Glomerular endothelial cell (primary cell): ENCODE results near the gene TCN2. TPM values are rescaled to one million over a fixed set of nuclear protein-coding genes. Genes with fewer than 3 reads are reported as not detected.
"Not testable (repeated sequence)": the region's sequence is repeated elsewhere in the genome, so short reads cannot be mapped to it uniquely, and the experiment has no call there.

ENCODE experiments used
- DNase-seq: peaks from one replicate; pipeline ENCODE4 v3.0.0-alpha.2; 2011; ENCODE audit warnings: low read depth, low spot score; ENCODE audit errors: extremely low read depth
- total RNA-seq: library from RNA; depleted of rRNA; stranded (reverse); fragments of >200 nt; gene quantifications from 2 replicates; pipeline ENCODE4 v1.2.3, GENCODE V29; 2015

TCN2 gene
- total RNA-seq, 1 donor from 2014 or later: 40.1 TPM

DNA sequence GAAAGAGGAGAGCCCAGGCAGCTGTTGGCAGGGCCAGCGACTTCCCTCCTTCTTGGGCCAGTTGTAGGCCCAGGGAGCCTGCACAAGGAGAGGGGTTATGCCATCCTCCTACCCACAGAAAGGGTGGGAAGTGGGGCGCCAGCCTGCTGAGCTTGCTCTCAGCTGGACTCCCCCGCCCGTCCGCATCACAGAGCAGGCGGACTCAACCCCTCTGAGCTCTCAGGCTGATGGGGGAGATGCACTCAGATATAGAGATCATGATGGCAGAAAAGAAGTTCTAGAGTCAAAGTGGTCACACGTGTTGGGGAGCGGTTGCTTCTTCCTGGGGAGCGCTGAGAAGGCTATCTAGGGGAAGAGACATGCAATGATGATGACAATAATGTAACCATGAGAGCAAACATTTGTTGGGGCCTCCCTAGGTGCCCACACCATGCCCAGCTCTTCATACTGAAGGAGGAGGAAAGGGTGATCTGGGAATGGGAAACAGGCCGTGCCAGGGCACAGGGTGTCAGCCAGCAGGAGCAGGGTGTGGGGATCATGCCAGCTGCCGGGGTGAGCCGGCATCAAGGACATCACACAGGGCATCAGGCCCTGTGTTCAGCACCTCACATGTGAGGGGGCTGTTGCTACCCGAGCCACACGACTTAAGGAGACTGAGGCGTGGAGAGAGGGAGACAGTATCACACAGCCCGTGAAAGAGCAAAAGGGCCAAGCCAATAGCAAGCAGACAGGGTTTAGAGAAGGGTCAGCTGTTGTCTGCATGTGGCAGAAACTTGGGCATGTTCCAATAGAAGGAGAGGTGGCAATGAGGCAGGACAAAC, 36.3 kb downstream of the TCN2 start:
- DNase-seq: no peak

DNA sequence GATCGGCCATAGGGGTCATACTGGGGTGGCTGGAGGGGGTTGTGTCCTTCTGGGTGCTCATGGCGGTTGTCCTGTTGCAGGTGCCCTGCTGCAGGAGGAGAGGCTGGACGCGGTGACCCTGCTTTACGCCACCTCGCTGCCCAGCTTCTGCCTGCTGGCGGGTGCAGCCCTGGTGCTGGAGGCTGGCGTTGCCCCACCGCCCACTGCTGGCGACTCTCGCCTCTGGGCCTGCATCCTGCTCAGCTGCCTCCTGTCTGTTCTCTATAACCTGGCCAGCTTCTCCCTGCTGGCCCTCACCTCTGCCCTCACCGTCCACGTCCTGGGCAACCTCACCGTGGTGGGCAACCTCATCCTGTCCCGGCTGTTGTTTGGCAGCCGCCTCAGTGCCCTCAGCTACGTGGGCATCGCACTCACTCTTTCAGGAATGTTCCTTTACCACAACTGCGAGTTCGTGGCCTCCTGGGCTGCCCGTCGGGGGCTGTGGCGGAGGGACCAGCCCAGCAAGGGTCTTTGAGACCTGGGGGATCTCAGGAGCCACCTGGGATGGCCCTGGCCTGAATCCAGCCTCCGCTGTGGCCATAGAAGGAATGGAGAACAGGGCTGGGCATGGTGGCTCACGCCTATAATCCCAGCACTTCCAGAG, 39.7 kb downstream of the TCN2 start:
- no peak for DNase-seq

DNA sequence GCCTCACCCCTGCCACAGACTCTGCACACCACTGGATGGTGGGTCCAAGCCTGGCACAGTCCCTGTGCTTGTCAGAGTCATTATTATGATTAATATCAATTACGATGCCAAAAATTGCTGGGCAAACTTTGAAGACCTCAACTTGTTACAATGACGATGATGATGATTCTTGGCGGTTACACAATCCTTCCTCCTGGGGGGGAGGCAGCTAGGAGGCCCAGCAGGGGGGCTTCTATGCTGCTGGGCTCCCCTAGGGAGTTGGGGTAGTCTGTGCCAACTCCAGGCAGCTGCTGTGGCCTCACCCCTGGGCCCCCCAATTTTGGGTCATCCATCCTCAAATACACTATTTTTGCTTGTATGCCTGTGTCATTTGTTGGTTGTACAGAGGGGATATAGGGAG, 40.6 kb downstream of the TCN2 start:
- DNase-seq: no peak

DNA sequence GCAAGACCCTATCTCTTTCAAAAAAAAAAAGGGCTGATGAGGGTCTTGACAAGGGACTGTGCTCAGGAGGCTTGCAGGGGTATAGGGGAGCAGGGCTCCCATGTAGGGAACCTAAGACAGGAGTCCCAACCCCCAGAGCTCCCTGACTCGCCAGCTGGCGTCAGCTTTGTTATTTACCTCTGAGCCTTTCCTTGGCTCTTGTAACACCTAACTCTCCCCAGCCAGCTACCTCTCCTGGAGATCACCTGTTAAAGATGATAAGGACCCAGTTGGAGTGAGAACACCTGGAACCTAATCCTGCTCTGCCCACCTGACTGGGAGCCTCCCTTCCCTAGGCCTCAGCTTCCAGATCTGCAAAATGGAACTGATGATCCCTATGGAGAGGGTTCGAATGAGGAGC, 41.9 kb downstream of the TCN2 start:
- no peak for DNase-seq

DNA sequence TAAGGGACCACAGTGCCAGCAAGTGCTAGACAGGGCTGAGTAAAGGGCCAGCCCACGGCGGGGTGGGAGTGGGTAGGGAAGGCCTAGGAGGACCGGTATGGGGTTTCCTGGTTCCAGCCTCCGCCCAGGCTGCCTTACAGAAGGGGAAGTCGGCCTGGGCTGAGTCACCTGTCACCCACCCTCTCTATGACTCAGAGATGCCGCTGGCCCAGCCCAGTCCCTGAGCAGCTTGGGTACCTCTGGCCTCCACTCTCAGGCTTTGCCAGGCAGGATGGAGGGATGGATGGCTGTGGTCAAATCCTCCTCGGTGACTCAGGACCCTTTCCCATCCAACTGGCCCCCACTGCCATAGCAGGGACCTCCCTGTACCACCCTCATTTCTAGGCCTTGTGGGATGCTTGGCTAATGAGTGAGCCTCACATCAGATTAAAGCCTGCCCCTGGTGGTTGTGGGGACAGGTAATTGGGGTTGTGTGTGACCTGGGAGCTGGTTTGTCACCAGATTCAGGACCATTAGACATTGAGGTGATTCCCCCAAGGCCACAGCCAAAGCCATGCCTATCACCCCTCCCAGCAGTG, 42.5 kb downstream of the TCN2 start:
- DNase-seq: no peak

DNA sequence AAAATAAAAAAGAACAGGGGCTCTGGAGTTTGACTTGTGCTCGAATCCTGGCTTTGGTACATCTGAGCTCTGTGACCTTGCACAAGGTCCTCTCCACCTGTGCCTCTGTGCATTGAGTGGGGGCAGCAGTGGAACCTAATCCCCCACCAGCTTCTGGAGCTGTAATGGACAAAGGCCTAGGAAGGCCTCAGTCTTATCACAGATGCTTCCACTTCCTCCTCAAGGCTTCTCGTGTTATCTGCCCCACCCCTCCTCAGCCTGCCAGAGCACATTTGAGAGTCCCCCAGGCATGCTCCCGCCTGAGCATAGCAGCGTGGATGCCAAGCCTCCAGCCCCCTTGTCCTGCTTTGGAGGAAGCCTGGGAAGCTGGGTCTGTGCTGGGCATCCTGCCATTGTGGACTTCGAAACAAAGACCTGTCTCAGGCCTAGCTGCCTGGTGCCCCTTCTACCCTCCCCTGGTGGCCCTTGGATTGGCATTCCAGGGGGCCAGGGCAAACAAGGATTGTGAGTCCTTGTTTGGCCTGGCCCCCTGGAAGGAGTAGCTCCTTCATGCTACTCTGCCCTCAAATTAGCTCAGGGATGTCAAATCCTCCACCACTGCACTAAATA, 43.6 kb downstream of the TCN2 start:
- no peak for DNase-seq

DNA sequence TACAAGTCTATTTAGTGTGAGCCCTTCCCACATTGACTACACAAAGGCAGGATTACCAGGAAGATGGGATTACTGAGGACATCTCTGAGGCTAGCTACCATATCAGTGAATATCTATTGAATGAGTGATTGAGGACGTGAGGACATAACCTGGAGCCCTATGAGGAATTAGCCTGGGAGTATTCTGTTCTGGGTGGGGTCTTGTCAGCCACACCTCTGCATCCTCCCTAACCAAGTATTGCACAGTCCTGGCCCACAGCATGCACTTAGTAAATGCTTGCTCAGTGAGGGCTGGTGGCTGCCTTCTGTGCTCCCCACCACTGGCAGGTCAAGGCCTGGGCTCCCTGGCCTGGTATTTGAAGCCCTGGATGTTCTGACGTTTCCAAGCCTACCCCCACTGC, 45.9 kb downstream of the TCN2 start:
- no peak for DNase-seq

DNA sequence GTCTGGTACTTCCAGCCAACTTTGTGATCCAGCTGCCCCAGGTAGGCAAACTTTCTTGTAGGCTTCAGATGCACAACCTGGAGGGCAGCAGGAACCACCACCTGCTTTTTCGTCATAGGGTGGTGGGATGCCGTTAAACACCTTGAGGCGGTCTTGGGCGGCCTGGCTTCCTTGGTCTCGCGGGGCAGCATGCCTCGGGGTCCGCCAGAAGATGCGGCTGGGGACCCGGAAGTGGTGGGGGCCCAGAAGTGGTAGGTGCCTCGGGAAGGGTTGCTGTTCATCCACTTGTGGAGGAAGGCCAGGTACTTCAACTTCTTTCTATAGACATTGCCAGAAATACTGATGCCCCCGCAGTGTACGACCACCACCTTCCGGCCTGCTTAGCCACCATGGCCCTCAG, 47.4 kb downstream of the TCN2 start:
- no peak for DNase-seq

DNA sequence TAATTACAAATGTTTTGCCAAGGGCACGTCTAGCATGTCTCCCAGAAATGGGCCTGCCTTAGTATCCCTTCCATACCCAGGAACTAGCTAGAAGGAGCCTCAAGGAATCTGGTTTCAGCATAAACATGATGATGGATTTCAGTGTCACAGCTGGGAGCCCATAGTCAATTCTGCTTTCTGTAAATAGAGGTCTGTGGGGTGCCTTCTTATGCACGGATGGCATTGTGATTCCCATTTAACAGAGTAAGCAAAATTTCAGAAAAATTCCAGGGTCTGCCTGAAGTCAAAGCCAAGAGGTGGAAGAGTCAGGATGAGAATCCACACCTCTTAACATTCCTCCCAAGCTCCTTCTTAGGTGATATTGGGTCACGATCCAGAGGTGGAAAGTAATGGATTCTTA, 48.6 kb downstream of the TCN2 start:
- DNase-seq: no peak

DNA sequence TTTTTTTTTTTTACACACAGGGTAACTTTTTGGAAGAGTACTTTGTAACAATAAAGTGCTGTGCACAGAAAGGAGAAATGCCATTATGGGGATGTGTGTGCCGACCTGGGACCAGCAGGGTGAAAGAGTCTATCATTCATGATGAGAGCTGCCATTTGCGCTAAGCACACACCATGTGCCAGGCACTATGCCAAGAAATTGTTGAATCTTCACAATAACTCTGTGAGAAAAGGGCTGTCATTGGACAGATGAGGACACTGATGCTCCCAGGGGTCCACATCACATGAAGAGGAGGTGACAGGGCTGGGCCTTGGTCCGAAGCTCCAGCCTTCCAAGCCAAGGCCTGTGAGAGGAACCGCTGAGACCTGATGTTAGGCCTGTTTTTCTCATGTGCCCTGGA, 55.1 kb downstream of the TCN2 start:
- no peak for DNase-seq

DNA sequence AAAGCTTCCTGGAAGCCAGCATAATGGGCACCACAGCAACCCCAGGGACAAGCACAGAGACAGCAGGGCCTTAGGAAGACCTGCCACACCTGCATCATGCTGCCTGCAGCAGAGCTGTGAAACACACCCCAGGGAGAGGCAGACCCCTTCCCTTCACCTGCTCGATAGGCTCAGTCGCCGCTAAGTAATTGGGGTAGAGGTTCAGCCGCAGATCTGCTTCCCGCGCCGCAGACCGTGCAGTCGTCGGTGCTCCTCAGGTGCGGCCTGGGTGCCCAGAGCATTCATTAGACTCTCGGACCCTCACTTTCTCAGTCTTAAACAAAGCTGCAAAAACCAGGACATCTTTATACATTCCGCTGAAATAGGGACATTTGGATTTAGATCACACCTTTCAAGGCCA, 57.8 kb downstream of the TCN2 start:
- no peak for DNase-seq

DNA sequence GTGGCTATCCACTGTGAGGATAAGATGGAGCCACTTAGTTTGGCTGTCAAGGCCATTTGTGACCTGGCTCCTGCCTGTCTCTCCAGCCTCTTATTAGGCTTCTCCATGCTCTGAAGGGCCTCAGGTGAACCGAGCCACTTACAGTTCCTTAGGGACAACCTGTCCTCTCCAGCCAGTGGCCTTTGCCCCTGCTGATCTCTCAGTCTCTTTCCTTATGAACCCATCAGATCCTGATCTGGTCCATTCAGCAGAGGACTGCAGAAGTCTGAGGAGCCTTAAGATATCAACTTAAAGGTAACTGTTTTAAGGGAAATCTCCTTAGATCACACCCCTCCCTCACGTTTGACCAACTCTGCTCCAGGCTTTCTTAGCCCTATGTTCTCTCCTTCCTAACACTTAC, 58.3 kb downstream of the TCN2 start:
- no peak for DNase-seq

DNA sequence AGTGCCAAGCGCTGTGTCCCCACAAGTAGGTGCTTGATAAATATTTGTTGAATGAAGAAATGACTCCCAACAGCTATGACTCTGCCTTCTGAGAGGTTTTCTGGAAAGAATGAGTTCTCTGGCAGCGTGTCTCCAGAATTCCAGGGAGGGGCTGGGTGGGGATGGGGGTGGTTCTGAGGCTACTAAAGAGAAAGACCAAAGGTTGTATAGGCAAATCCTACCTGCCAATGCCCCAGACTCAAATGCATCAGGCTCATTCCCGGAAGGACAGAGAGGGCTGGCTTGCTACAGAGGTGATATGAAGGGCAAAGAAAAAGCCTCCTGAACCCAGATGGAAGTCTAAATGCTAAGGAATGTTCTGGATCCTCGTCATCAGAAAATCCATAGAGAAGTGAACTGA, 58.8 kb downstream of the TCN2 start:
- no peak for DNase-seq

DNA sequence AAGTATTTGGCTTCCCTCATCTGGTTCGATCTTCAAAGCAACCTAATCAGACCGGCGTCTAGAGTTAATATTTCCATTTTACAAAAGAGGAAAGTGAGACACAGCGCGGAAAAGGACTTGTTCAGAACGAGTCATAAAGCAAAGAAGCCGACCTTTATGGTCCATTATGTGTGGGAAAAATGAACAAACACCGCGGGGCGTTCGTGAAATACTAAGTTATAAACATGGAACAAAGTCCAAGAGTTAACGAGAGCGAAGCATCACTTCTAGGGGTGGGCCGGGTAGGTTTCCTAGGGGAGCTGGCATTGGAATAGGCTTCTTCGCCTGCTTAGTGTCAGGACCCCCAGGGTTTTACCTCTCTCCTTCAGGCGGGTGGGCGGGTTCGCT, 60.1 kb downstream of the TCN2 start:
- DNase-seq: no peak

DNA sequence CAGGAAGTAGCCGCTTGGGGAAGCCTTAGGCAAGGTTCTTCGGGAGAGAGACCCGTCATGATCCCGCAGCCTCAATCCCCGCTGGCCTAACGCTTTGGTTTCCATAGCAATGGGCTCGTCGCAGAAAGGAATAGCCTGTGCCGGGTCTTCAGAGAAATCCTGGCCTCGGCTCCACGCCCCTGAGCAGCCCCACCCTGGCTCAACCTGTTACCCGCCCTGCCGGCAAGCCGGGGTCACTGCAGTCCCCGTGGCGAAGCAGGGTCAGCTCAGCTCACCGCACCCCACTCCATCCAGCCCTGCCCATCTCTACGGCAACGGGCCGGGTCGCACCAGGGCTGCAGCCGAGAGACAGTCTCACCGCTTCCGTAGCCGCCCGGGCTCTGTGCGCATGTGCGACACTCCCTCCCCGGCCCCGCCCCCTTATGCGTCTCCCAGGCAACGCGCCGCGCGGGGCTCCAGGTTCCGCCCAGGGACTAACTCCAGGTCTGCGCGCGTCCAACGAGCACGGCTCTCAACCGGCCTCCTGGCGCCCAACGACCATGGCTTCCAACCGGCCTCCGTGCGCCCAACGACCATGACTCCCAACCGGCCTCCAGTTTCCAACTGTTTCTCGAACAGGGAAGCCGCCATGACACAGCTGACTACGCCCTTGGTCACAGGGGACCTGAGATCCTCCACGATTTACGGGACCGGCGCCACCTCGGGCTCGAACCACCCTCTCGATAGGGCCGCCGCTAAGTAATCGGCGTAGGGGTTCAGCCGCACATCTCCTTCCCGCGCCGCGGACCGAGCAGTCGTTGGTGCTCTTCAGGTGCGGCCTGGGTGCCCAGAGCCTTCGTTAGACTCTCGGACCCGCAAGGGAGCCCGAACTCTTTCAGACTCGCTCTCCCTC, 60.8 kb downstream of the TCN2 start, which contains the start of gene DUSP18:
TSS of gene DUSP18 (minus strand) at position 382 of the 892 bp plus-strand sequence. CDS start 3,872 bp downstream, outside the sequence.
- peak; percentile 27 for DNase-seq

DNA sequence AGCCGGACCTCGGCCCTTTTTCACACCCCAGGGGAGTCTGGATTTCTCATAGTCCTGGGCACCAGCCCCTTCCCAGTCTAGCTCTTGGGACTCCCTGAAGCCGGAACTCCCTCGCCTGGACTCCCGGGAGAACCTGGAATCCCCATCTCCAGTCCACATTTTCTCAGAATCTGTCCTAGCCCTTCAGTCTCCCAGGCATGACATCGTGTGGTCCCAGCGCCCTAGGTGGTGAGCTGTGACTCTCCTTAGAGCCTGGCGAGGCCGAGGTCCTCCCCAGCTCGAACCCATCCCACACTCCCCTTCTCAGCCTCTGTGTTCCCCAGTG, 61.4 kb downstream of the TCN2 start:
- no peak for DNase-seq

DNA sequence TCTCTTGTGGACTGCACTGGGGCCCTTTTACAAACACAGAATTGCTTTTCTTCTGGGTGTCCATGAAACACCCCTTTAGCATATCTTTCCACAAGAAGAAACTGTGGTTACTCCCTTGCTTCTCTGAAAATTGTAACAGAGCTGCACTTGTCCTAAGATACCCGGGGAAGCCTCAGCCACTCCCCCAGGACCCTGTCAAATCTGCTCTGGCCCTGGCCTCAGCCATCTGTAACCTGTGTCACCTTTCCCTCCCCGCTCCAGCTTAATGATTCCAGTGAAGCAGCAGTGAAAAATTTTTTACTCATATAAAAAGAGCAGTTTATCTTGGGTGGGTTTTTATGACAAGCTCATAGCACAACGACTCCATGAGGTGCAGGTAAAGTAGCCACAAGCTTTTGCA, 64.1 kb downstream of the TCN2 start:
- DNase-seq: no peak

DNA sequence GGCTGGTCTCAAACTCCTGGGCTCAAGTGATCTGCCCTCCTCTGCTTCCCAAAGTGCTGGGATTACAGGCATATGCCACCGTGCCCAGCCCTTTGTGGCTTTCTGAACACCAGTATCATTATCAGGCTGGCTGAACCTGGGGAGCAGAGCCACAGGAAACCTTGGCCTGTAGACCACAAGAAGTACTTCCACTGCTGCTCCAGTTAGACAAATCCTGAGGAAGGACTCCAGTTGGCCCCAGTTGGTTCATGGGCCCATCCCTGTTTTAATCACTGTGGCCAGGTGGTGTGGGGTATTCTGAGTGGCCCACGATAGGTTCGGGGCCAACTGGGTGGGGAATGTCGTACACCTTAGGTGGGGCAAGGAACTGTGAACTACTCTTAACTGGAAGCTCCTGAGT, 66.2 kb downstream of the TCN2 start:
- no peak for DNase-seq

DNA sequence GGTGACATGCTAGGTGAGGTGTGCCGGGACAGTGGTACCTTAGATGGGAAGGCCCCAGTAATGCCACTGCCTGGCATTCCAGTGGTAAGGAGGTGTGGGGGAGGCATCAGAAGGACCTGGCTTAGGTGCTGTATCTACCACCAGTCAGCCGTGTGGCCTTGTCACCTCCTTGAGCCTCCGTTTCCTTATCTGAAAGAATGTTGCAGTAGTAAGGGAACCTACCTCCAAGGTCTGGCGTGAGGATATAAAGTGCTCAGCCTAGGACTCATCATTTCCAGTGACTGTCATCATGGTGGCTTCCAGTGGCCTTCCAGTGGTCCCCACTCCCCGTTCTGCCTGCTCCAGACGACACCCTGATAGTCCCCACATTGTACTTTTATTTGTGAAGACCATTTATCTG, 67.5 kb downstream of the TCN2 start:
- DNase-seq: no peak

DNA sequence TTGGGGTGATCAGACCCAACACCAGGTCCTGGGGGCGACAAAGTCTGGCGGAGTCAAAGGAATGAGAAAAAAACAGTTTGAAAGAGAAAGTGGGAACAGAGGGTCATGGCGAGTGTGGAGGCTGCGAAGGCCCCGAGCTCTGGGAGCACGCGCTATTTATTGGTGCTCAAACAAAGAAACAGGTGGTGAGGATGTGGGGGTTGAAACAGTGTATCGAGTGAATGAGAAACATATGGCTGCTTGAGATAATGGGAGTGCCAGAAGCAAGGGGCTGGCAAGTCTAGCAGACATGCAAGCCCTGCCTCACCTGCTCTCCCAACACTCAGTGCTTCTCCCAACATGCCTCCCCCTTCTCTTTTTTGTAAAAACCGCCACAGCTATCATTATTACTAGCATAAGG, 68.5 kb downstream of the TCN2 start:
- DNase-seq: no peak

DNA sequence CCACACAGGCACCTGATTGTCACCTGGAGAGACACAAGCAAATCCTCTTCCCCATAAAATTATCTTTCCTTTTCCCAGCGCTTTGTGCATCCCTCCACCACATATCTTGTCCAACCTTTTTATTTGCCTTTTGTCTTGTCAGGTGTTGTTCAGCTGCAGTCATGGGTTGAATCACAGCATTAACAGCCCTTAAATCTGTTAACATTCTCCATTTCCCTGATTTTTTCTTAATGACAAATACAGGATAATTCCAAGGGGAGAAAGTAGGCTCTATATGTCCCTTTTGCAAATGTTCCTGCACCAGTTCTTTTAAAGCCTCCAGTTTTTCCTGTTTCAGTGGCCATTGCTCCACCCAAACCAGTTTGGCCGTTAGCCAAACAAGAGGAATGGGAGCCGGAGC, 69.6 kb downstream of the TCN2 start:
- DNase-seq: not testable (repeated sequence)
